Cardiac atrium fibroblast (primary cell): ENCODE measurements around the gene CD200R1L. TPM values are rescaled to one million over a fixed set of nuclear protein-coding genes. Genes with fewer than 3 reads are reported as not detected.

Experiments used
- total RNA-seq: library from RNA; depleted of rRNA; stranded (reverse); fragments of >200 nt; gene quantifications from 2 replicates; pipeline ENCODE4 v1.2.3, GENCODE V29; 2015

CD200R1L gene
- not detected in 2 replicates for total RNA-seq

GRCh38 chr3:112846764-112847163 lies at the start of gene CD200R1L:
Gene CD200R1L, minus strand, starts transcription at chr3:112846864. Its CDS starts 17,497 bp downstream, at chr3:112829367.

Other genes starting within 250 kb of the CD200R1L start
- gene CCDC80, start 205.7 kb downstream of the CD200R1L start, total RNA-seq, result 464 and 572 TPM in 2 replicates
- not detected in 2 replicates for gene CD200R1, start 128.2 kb upstream of the CD200R1L start, total RNA-seq
- gene GTPBP8, start 144.1 kb upstream of the CD200R1L start, total RNA-seq, result 28.0 and 37.4 TPM in 2 replicates